ENCODE results near the gene ANKZF1.

The ANKZF1 gene

GRCh38 chr2:219251656-219252055 lies 22.1 kb downstream of the ANKZF1 start:
- no peak for TF ChIP-seq EP300 (IDR thresholded peaks at IDR 0.05; ENCODE audit: borderline replicate concordance)
- TF ChIP-seq TEAD4 (IDR thresholded peaks at IDR 0.05): no peak
- TF ChIP-seq USF1 (IDR thresholded peaks at IDR 0.05): no peak
- no peak for TF ChIP-seq CREB1 (IDR thresholded peaks at IDR 0.05; ENCODE audit: low read depth)
- no peak for TF ChIP-seq TCF12 (IDR thresholded peaks at IDR 0.05; ENCODE audit: low read depth)
- TF ChIP-seq ZBTB7A (IDR thresholded peaks at IDR 0.05; ENCODE audit: low read depth): no peak
- TF ChIP-seq FOXM1 (IDR thresholded peaks at IDR 0.05; ENCODE audit: borderline replicate concordance, low read depth): no peak
- TF ChIP-seq, protein P1, sequence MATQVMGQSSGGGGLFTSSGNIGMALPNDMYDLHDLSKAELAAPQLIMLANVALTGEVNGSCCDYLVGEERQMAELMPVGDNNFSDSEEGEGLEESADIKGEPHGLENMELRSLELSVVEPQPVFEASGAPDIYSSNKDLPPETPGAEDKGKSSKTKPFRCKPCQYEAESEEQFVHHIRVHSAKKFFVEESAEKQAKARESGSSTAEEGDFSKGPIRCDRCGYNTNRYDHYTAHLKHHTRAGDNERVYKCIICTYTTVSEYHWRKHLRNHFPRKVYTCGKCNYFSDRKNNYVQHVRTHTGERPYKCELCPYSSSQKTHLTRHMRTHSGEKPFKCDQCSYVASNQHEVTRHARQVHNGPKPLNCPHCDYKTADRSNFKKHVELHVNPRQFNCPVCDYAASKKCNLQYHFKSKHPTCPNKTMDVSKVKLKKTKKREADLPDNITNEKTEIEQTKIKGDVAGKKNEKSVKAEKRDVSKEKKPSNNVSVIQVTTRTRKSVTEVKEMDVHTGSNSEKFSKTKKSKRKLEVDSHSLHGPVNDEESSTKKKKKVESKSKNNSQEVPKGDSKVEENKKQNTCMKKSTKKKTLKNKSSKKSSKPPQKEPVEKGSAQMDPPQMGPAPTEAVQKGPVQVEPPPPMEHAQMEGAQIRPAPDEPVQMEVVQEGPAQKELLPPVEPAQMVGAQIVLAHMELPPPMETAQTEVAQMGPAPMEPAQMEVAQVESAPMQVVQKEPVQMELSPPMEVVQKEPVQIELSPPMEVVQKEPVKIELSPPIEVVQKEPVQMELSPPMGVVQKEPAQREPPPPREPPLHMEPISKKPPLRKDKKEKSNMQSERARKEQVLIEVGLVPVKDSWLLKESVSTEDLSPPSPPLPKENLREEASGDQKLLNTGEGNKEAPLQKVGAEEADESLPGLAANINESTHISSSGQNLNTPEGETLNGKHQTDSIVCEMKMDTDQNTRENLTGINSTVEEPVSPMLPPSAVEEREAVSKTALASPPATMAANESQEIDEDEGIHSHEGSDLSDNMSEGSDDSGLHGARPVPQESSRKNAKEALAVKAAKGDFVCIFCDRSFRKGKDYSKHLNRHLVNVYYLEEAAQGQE (IDR thresholded peaks at IDR 0.05; ENCODE audit: low read depth): no peak
- no peak for TF ChIP-seq CEBPB (IDR thresholded peaks at IDR 0.05)
- TF ChIP-seq, protein P2, sequence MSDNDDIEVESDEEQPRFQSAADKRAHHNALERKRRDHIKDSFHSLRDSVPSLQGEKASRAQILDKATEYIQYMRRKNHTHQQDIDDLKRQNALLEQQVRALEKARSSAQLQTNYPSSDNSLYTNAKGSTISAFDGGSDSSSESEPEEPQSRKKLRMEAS (IDR thresholded peaks at IDR 0.05): no peak
- TF ChIP-seq TAF1 (IDR thresholded peaks at IDR 0.05; ENCODE audit: low read depth): no peak
- TF ChIP-seq YY1 (IDR thresholded peaks at IDR 0.05; ENCODE audit: low read depth): no peak
- no peak for TF ChIP-seq EGR1 (IDR thresholded peaks at IDR 0.05)
- no peak for TF ChIP-seq RAD21 (IDR thresholded peaks at IDR 0.05; ENCODE audit: low read depth)
- TF ChIP-seq NFIC (IDR thresholded peaks at IDR 0.05): no peak

- TF ChIP-seq CEBPB (IDR thresholded peaks at IDR 0.05) (no peak), EP300 (IDR thresholded peaks at IDR 0.05; ENCODE audit: borderline replicate concordance) (no peak), ZBTB7A (IDR thresholded peaks at IDR 0.05; ENCODE audit: low read depth) (no peak), RAD21 (IDR thresholded peaks at IDR 0.05; ENCODE audit: low read depth) (no peak), YY1 (IDR thresholded peaks at IDR 0.05; ENCODE audit: low read depth) (no peak), EGR1 (IDR thresholded peaks at IDR 0.05) (no peak), CREB1 (IDR thresholded peaks at IDR 0.05; ENCODE audit: low read depth) (no peak), TEAD4 (IDR thresholded peaks at IDR 0.05) (no peak), USF1 (IDR thresholded peaks at IDR 0.05) (no peak), FOXM1 (IDR thresholded peaks at IDR 0.05; ENCODE audit: borderline replicate concordance, low read depth) (no peak), TAF1 (IDR thresholded peaks at IDR 0.05; ENCODE audit: low read depth) (no peak), NFIC (IDR thresholded peaks at IDR 0.05) (no peak), TCF12 (IDR thresholded peaks at IDR 0.05; ENCODE audit: low read depth) (no peak)
- TF ChIP-seq, protein P1 (IDR thresholded peaks at IDR 0.05; ENCODE audit: low read depth): no peak
- TF ChIP-seq, protein P2 (IDR thresholded peaks at IDR 0.05): no peak
Observed at GRCh38 chr2:219252084-219252483, 22.5 kb downstream of the ANKZF1 start.

- TF ChIP-seq TAF1 (IDR thresholded peaks at IDR 0.05; ENCODE audit: low read depth): no peak
- TF ChIP-seq RAD21 (IDR thresholded peaks at IDR 0.05; ENCODE audit: low read depth): no peak
- TF ChIP-seq CREB1 (IDR thresholded peaks at IDR 0.05; ENCODE audit: low read depth): no peak
- TF ChIP-seq CEBPB (IDR thresholded peaks at IDR 0.05): no peak
- no peak for TF ChIP-seq TCF12 (IDR thresholded peaks at IDR 0.05; ENCODE audit: low read depth)
- TF ChIP-seq, protein P2 (IDR thresholded peaks at IDR 0.05): no peak
- no peak for TF ChIP-seq EGR1 (IDR thresholded peaks at IDR 0.05)
- no peak for TF ChIP-seq USF1 (IDR thresholded peaks at IDR 0.05)
- no peak for TF ChIP-seq NFIC (IDR thresholded peaks at IDR 0.05)
Observed at GRCh38 chr2:219252570-219252899, 22.9 kb downstream of the ANKZF1 start.

DNA sequence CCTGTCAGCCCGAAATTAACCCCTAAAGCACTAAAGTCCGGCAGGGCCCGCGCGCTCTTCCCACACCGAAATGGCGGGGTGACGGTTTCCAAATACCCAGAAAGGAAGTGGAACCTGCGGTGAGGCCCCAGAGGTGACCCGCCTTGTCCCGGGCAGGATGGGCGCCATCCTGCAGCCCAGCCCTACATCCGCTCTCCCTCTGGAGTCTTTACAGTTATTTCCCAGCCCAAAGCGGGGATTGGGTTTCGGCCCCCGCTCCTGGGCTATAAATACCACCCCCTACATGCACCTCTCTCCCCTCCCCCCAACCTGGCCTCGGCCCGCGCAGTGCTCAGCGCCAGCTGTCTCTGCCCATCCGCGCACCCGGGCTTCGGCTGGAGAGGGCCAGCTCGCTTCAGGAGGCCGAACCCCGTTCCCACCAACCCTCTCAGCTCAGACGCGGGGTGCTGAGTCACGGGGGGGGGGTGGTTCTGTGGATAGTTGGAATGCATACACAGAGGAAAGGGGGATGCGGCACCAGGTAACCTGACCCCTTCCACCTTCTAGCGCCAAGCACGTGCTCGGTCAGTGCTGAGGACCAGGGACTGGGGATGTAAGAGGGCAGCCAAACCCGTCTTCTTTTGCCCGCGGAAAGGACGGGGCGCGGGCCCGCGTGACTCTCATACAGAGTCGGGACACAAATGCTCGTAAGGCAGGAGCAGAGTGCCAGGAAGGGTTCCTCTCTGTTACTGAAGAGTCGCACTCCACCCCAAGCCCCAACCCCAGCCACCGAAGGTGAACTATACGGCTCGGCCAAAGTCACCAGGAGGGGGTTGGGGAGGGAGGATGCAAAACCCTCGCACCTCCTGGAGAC lies 23.5 kb downstream of the ANKZF1 start, which contains the start of gene TUBA4B:
Gene TUBA4B (plus strand): TSS at position 344 of the 853 bp plus-strand sequence. CDS start 165 bp downstream, at position 509.
- TF ChIP-seq, protein P1 (IDR thresholded peaks at IDR 0.05; ENCODE audit: low read depth): no peak
- TF ChIP-seq USF1 (IDR thresholded peaks at IDR 0.05): no peak
- no peak for TF ChIP-seq TCF12 (IDR thresholded peaks at IDR 0.05; ENCODE audit: low read depth)
- TF ChIP-seq, protein P2 (IDR thresholded peaks at IDR 0.05): peak; percentile 94
- peak; percentile 20; the same call in 1 of the 2 replicates for TF ChIP-seq ZBTB7A (IDR thresholded peaks at IDR 0.05; ENCODE audit: low read depth)
- no peak for TF ChIP-seq CREB1 (IDR thresholded peaks at IDR 0.05; ENCODE audit: low read depth)
- TF ChIP-seq FOXM1 (IDR thresholded peaks at IDR 0.05; ENCODE audit: borderline replicate concordance, low read depth): no peak
- no peak for TF ChIP-seq YY1 (IDR thresholded peaks at IDR 0.05; ENCODE audit: low read depth)
- TF ChIP-seq TEAD4 (IDR thresholded peaks at IDR 0.05): no peak
- TF ChIP-seq NFIC (IDR thresholded peaks at IDR 0.05): no peak
- TF ChIP-seq EP300 (IDR thresholded peaks at IDR 0.05; ENCODE audit: borderline replicate concordance): no peak
- 0 out of 2 replicates have a peak, but pooled peaks have one; percentile 5 for TF ChIP-seq TAF1 (IDR thresholded peaks at IDR 0.05; ENCODE audit: low read depth)

Data from Ishikawa (cell line).